Activated CD4-positive, alpha-beta T cell treated with anti-CD3 and anti-CD28 coated beads, Interleukin-2, amount 10 ng/mL, durations not matched to agents 7 days and 5 days (primary cell): ENCODE measurements around the gene PALS1. TPM values are rescaled to one million over a fixed set of nuclear protein-coding genes. Genes with fewer than 3 reads are reported as not detected.

ENCODE experiments used
- CTCF ChIA-PET: fragments of 350-600 bp; sonication (Branson Sonifier 250); formaldehyde crosslinking; loops from one replicate; lab custom pipeline; 2021; ENCODE audit warnings: antibody characterized with exemption; lab: Charles Lee
- POLR2A ChIA-PET: fragments of 350-600 bp; sonication (Branson Sonifier 250); formaldehyde crosslinking; loops from one replicate; lab custom pipeline; 2021; ENCODE audit warnings: antibody characterized with exemption; lab: Charles Lee
- DNase-seq: peaks from one replicate; pipeline ENCODE4 v3.0.0-alpha.2; 2020
- H3K27ac Mint-ChIP-seq: one replicate; pipeline ENCODE4 v1.8.0; 2021; ENCODE audit warnings: mild to moderate bottlenecking, moderate library complexity, mixed read lengths
- H3K27me3 Mint-ChIP-seq: one replicate; pipeline ENCODE4 v1.8.0; 2021; ENCODE audit warnings: mixed read lengths
- H3K36me3 Mint-ChIP-seq: one replicate; pipeline ENCODE4 v1.8.0; 2021; ENCODE audit warnings: low read depth, mixed read lengths
- H3K4me1 Mint-ChIP-seq: one replicate; pipeline ENCODE4 v1.8.0; 2021; ENCODE audit warnings: mixed read lengths
- H3K4me3 Mint-ChIP-seq: one replicate; pipeline ENCODE4 v1.8.0; 2021; ENCODE audit warnings: mild to moderate bottlenecking, moderate library complexity, mixed read lengths
- H3K9me3 Mint-ChIP-seq: one replicate; pipeline ENCODE4 v1.8.0; 2021; ENCODE audit warnings: mixed read lengths
- total RNA-seq, 2 experiments: library from RNA; stranded (reverse); gene quantifications; one replicate each; pipeline ENCODE4 v1.2.3, GENCODE V29; 2021

Gene PALS1
- 1 to 10 TPM; 6.7 to 7.1 TPM for total RNA-seq

DNA sequence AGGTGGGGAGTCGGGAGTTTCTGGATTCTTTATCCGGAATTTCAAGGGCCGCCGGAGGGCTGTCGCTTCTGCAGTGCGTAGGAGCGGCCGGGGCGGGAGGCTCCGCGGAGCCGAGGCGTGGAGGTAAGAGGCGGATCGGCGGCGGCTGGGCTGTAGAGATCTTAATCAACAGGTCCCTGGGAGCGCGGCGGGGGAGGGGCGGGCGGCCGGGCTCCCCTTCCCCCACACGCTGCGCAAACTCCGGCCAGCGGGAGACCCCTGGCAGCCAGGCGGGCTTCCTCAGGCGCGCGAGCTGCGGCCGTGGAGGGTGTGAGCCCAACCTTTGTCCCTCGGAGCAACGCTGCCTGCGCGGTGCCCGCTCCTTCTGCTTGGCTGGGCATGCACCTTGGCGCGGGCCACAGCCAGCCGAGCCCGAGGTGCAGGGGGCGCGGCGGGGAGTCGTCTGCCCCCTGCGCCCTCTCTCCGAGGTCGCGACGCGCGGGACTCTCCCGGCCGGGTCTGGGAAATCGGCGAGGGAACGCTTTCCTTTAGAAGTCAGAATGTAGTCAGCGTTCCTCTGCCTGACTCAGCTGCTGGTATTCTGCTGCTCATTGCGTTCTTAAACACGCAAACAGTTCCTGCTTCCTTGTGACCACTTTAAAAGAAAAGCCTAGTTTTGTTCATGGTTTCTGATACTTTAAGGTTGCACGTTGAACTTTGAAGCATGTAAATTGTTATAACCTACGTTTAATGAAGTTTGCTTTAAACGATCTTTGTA lies at the start of gene PALS1:
PALS1 (plus strand) TSS at position 25 of the 757 bp plus-strand sequence. CDS start 37,736 bp downstream, outside the sequence.
- Mint-ChIP-seq H3K9me3 (no peaks in the 10 kb centered on the region), H3K27me3 (peaks cover 19% of the 10 kb centered on the region), H3K4me1 (peaks cover 18% of the 10 kb centered on the region), H3K4me3 (peak within 1 kb of the TSS; percentile 85), H3K36me3 (no peaks in the 10 kb centered on the region), H3K27ac (peak within 1 kb of the TSS; percentile 92)
- ChIA-PET POLR2A (interaction anchor here (0.7 kb wide), 1 partner anchor 527 kb away, joined by 5 read pairs; no protein-coding TSS in a partner anchor), CTCF (interaction anchor here (0.6 to 1.1 kb wide), 3 partner anchors 11 to 561 kb away, joined by 3 to 4 read pairs (median 4); partner anchors contain the start of gene TMEM229B)
- peak; percentile 39 for DNase-seq

DNA sequence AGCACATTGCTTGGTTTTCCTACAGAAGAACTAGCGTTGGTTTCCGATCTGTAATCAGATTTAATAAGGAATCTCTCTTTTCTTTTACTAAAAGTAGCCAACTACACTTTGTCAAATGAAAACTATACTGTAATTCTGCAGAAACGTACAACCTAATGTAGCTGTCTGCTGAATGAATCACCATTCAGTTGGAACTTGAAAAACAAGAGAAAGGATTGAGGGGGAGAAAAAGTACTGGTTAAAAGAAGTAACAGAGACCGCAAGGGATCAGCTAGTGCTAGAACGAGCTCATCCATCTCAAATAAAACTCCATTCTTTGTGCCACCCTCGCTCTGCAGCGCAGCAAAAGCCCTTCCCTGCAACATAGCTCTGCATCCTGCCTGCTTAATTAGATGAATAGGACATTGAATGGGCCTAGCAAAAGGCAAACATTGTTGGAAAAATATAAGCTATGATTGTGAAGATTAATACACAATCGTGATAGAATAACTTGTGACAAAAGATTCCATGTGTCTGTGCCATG lies 49.4 kb upstream of the PALS1 start:
- H3K9me3 Mint-ChIP-seq: no peaks in the 10 kb centered on the region
- DNase-seq: no peak
- no peak overlapping the region for H3K4me3 Mint-ChIP-seq
- H3K27me3 Mint-ChIP-seq: no peaks in the 10 kb centered on the region
- peaks cover 13% of the 10 kb centered on the region for H3K4me1 Mint-ChIP-seq
- H3K27ac Mint-ChIP-seq: no peak overlapping the region
- CTCF ChIA-PET: interaction anchor here (1.5 kb wide), 1 partner anchor 10 kb away, joined by 4 read pairs; no protein-coding TSS in a partner anchor
- POLR2A ChIA-PET: no interaction called here
- H3K36me3 Mint-ChIP-seq: no peaks in the 10 kb centered on the region

DNA sequence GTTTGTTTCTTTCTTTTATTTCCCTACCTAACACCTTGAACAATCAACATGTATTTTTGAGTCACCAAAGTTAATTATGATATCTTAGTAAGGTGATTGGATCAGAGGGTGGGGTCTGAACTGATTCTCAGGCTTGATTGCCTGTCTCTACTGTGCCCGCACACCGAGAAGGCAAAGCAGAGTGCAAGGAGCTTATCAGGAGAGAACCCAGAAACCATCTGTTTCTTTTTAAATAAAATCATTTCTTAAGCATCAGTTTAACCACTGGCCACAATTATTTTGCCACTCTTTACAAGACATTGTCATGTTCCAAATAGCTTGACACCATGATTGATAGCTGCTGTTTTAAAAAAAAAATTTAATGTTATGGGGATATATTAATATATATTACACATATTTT lies 48.9 kb upstream of the PALS1 start:
- ChIA-PET POLR2A (no interaction called here), CTCF (no interaction called here)
- H3K4me3 Mint-ChIP-seq: no peak overlapping the region
- H3K36me3 Mint-ChIP-seq: no peaks in the 10 kb centered on the region
- H3K27ac Mint-ChIP-seq: no peak overlapping the region
- H3K9me3 Mint-ChIP-seq: no peaks in the 10 kb centered on the region
- no peaks in the 10 kb centered on the region for H3K27me3 Mint-ChIP-seq
- peaks cover 18% of the 10 kb centered on the region for H3K4me1 Mint-ChIP-seq
- DNase-seq: no peak

DNA sequence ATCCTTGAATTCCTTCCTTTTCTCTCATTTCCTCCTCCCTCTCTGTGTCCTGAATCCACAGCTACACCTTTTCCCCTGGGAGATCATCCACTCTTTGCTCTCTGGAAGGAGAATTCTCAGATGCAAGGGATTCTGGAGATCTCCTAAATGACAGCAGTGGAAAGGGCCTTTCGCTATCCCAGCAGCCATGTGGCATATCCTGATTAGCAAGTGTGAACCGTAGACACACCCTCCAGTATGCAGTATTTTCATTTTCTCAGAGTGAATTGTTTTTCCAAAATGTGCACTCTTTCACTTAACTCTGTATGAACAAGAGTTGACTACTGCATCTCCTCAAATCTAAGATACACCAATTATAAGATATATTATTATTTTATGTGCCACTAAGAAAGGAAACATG lies 46.0 kb upstream of the PALS1 start:
- Mint-ChIP-seq H3K4me3 (no peak overlapping the region), H3K27me3 (no peaks in the 10 kb centered on the region), H3K27ac (peak overlapping the region; percentile 33), H3K9me3 (no peaks in the 10 kb centered on the region), H3K4me1 (peaks cover 10% of the 10 kb centered on the region), H3K36me3 (no peaks in the 10 kb centered on the region)
- CTCF ChIA-PET: interaction anchor here (1.6 kb wide), 1 partner anchor 163 kb away, joined by 4 read pairs; no protein-coding TSS in a partner anchor
- DNase-seq: no peak
- POLR2A ChIA-PET: no interaction called here

DNA sequence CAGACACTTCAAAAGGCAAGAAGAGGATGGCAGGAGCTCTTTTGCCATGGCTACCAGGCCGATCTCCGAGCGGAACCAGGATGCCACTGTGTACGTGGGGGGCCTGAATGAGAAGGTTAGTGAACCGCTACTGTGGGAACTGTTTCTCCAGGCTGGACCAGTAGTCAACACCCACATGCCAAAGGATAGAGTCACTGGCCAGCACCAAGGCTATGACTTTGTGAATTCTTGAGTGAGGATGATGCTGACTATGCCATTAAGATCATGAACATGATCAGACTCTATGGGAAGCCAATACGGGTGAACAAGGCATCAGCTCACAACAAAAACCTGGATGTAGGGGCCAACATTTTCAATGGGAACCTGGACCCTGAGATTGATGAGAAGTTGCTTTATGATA lies 42.2 kb upstream of the PALS1 start:
- no peak overlapping the region for H3K27ac Mint-ChIP-seq
- CTCF ChIA-PET: no interaction called here
- no peaks in the 10 kb centered on the region for H3K36me3 Mint-ChIP-seq
- no peaks in the 10 kb centered on the region for H3K27me3 Mint-ChIP-seq
- peaks cover 9% of the 10 kb centered on the region for H3K4me1 Mint-ChIP-seq
- no peak overlapping the region for H3K4me3 Mint-ChIP-seq
- no peak for DNase-seq
- POLR2A ChIA-PET: no interaction called here
- H3K9me3 Mint-ChIP-seq: no peaks in the 10 kb centered on the region

DNA sequence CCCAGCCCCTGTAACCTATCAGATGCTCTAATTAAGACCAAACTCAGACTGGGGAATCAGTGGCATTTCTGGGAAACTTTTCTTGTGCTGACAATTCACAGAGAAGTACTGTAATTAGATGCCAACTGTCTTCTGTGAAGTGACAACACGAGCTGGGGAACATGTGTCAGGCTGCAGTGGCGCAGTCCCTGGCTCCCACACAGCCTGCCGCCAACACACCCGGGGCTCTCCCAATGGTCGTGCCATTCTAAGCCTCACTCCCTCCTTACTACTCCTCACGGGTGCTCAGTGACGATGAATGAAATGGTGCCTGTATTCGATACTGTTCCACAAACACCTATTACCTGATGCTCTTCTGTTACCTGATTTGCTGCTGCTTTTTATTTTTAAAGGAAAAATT lies 33.4 kb upstream of the PALS1 start:
- no peak for DNase-seq
- Mint-ChIP-seq H3K9me3 (no peaks in the 10 kb centered on the region), H3K36me3 (no peaks in the 10 kb centered on the region), H3K4me3 (no peak overlapping the region), H3K27ac (no peak overlapping the region), H3K27me3 (no peaks in the 10 kb centered on the region), H3K4me1 (no peaks in the 10 kb centered on the region)
- ChIA-PET CTCF (no interaction called here), POLR2A (no interaction called here)

DNA sequence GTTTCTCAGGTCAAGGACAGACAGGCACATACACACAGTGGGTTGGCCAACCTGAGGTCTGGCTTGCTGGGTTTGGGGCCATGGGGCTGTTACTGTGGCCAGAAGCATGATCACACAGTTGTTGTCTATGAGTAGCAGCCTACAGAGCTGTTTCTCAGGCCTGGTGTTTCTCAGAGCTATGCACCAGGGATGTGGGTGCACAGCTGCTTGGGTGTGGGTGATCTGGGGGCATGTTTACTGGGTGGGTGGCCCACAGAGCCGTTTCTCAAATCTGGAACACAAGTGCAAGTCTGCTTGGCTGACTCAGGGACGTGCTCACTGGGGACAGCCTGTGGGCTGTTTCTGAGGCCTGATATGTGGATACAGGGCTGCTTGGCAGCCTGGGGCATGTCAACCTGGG lies 23.1 kb upstream of the PALS1 start:
- CTCF ChIA-PET: no interaction called here
- H3K4me1 Mint-ChIP-seq: no peaks in the 10 kb centered on the region
- no peaks in the 10 kb centered on the region for H3K36me3 Mint-ChIP-seq
- no peaks in the 10 kb centered on the region for H3K9me3 Mint-ChIP-seq
- DNase-seq: no peak
- POLR2A ChIA-PET: no interaction called here
- no peaks in the 10 kb centered on the region for H3K27me3 Mint-ChIP-seq
- H3K4me3 Mint-ChIP-seq: no peak overlapping the region
- H3K27ac Mint-ChIP-seq: no peak overlapping the region

DNA sequence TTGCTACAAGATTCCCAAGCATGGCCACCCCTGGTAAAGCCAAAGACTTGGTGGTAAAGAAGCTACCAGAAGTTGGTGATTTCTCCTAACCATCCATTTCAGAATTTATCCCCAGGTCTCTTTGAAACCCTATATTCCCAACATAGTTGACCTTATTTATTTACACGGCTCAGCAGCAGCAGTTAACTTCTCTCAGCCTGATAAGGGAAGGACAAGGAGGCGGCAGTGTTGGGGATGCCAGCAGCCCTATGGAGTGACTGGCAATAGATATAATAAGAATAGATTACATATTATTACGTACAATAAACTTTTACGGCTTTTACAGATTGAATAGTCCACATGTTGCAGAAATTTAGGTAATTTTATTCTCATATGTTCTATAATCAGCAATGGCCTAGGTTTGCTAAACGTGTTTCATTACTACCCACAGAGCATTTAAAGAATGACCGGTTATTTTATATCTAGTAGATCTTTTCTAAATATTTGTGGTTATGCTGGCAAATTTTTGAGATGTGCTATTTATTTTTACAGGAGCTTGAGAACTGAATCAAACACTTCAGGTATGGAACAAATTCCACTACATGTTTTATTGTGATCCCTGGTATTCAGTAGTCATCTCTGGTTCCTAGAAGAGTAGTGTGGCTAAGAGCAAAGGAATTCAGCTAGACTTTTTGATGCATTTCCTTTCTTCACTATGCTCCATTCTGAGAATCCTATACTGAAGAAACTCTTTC lies 19.8 kb upstream of the PALS1 start:
- CTCF ChIA-PET: no interaction called here
- Mint-ChIP-seq H3K4me1 (no peaks in the 10 kb centered on the region), H3K36me3 (no peaks in the 10 kb centered on the region), H3K9me3 (no peaks in the 10 kb centered on the region), H3K27me3 (peaks cover 3% of the 10 kb centered on the region), H3K4me3 (no peak overlapping the region), H3K27ac (no peak overlapping the region)
- DNase-seq: no peak
- POLR2A ChIA-PET: no interaction called here

DNA sequence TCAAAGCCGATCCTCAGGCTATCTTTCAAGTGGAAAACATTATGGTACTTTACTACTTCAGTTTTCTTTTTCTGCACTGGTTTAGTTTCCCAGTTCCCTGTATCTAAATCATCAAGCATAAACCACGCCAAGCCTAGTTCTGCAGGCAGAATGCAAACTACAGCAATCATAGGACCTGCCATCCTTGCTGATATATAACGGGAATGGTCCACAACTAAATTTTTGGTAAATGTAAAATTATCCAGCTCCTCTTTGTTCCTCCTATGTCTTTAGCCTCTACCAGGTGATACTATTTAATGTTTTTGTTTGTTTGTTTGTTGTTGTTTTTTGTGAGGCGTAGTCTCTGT lies 19.3 kb upstream of the PALS1 start:
- Mint-ChIP-seq H3K36me3 (no peaks in the 10 kb centered on the region), H3K27ac (no peak overlapping the region), H3K4me1 (no peaks in the 10 kb centered on the region), H3K9me3 (no peaks in the 10 kb centered on the region), H3K4me3 (no peak overlapping the region), H3K27me3 (peaks cover 3% of the 10 kb centered on the region)
- CTCF ChIA-PET: no interaction called here
- POLR2A ChIA-PET: no interaction called here
- no peak for DNase-seq

DNA sequence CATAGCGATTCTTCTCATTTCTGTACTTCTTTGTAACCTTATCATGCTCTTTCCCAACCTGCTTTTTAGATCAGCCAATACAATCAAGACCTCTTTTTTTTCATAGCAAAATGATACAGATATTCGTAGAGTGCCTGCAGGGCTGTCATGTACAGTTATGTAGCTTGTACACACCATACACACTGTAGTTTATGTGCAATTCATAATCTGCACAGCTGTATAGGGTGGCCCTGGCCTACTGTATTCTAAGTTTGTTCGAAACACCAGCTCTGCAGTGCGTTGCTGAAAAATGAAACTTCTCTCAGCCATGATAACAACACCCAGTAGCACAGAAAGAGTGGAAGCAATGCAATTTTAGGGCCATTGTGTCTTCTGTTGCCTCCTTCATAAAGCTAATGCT lies 15.7 kb upstream of the PALS1 start:
- Mint-ChIP-seq H3K27ac (no peak overlapping the region), H3K36me3 (no peaks in the 10 kb centered on the region), H3K27me3 (peaks cover 3% of the 10 kb centered on the region), H3K4me3 (no peak overlapping the region), H3K9me3 (no peaks in the 10 kb centered on the region), H3K4me1 (no peaks in the 10 kb centered on the region)
- POLR2A ChIA-PET: no interaction called here
- no peak for DNase-seq
- CTCF ChIA-PET: interaction anchor here (0.5 kb wide), 1 partner anchor 85 kb away, joined by 3 read pairs; no protein-coding TSS in a partner anchor

DNA sequence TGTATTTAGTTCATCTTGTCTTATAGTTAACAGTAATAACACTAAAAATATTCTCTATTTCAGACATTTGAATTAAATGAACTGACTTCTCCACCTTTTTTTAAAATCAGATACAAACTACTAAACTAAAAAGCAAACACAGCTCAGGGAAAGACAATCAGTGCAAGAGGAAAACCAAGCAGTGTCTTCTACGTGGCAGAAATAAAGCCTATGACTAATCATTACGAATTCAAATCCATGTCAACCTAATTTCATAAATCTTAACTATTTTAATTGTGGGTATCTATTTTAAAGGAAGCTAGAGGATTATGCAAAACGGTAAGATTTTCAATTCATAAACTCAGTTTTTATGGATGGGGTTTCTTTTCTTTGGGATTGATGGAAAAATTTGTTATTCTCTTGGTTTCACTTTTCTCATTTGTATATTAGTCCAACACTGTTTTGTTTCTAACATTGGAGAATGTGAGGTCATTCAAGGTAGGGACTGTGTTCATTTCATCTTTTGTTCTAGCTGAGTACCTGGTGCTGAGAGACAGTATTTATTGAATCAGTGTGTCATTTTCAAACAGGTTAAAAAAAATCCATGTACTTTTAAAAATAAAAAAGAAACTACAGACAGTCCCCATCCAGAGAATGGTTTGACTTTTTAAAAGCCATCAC lies 12.8 kb upstream of the PALS1 start:
- H3K9me3 Mint-ChIP-seq: no peaks in the 10 kb centered on the region
- no peak for DNase-seq
- ChIA-PET CTCF (interaction anchor here (0.6 kb wide), 1 partner anchor 1768 kb away, joined by 4 read pairs; no protein-coding TSS in a partner anchor), POLR2A (no interaction called here)
- no peak overlapping the region for H3K27ac Mint-ChIP-seq
- H3K27me3 Mint-ChIP-seq: peaks cover 3% of the 10 kb centered on the region
- no peaks in the 10 kb centered on the region for H3K36me3 Mint-ChIP-seq
- no peak overlapping the region for H3K4me3 Mint-ChIP-seq
- no peaks in the 10 kb centered on the region for H3K4me1 Mint-ChIP-seq

DNA sequence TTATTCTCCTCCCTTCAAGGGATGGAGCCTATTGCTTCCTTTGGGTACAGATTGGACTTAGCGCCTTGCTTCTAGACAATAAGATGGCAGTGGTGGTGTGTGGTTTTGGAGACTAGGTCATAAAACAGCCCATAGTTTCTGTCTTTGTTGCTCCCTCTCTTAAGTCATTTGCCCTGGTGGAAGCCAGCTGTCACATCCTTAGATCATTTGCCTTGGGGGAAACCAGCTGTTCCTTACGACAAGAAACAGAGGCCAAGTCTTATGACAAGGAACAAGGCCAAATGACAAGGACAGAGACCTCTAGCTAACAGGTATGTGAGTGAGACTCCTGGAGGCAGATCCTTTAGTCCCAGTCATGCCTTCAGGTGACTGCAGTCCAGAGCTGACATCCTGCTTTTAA lies 9.2 kb upstream of the PALS1 start:
- CTCF ChIA-PET: interaction anchor here (0.6 to 0.7 kb wide), 2 partner anchors 126 to 577 kb away, joined by 3 read pairs; no protein-coding TSS in a partner anchor
- no peak overlapping the region for H3K4me3 Mint-ChIP-seq
- no peak for DNase-seq
- no peak overlapping the region for H3K27ac Mint-ChIP-seq
- POLR2A ChIA-PET: interaction anchor here (0.7 kb wide), 1 partner anchor 246 kb away, joined by 3 read pairs; no protein-coding TSS in a partner anchor
- H3K36me3 Mint-ChIP-seq: no peaks in the 10 kb centered on the region
- H3K27me3 Mint-ChIP-seq: peaks cover 5% of the 10 kb centered on the region
- H3K9me3 Mint-ChIP-seq: no peaks in the 10 kb centered on the region
- H3K4me1 Mint-ChIP-seq: no peaks in the 10 kb centered on the region
